HEK293T (cell line): Measurements from ENCODE around the gene SHOC1.

Experiments used
- BHLHE40 ChIP-seq: fragments of 450-650 bp; IDR thresholded peaks from 2 replicates; pipeline ENCODE4 v1.6.1; 2016; ENCODE audit warnings: mild to moderate bottlenecking, moderate library complexity, borderline replicate concordance
- CTBP1 ChIP-seq: fragments of 450-650 bp; IDR thresholded peaks from 2 replicates; pipeline ENCODE4 v1.6.1; 2016; ENCODE audit warnings: borderline replicate concordance
- ELF4 ChIP-seq: fragments of 450-650 bp; IDR thresholded peaks from 2 replicates; pipeline ENCODE4 v1.6.1; 2017; ENCODE audit warnings: antibody characterized with exemption
- FOXA1 ChIP-seq: fragments of 450-650 bp; IDR thresholded peaks from 2 replicates; pipeline ENCODE4 v1.6.1; 2016; ENCODE audit warnings: mild to moderate bottlenecking
- FOXK2 ChIP-seq: fragments of 450-650 bp; IDR thresholded peaks from 2 replicates; pipeline ENCODE4 v1.6.1; 2016; ENCODE audit warnings: mild to moderate bottlenecking
- FOXM1 ChIP-seq: fragments of 450-650 bp; IDR thresholded peaks from 2 replicates; pipeline ENCODE4 v1.6.1; 2017; ENCODE audit warnings: mild to moderate bottlenecking, borderline replicate concordance
- HDGF ChIP-seq: fragments of 450-650 bp; IDR thresholded peaks from 2 replicates; pipeline ENCODE4 v1.6.1; 2017; ENCODE audit warnings: antibody characterized with exemption, borderline replicate concordance
- L3MBTL2 ChIP-seq: fragments of 450-650 bp; conservative IDR thresholded peaks from 2 replicates; pipeline ENCODE4 v1.6.1; 2016; ENCODE audit warnings: mild to moderate bottlenecking
- SP1 ChIP-seq: fragments of 450-650 bp; IDR thresholded peaks from 2 replicates; pipeline ENCODE4 v1.6.1; 2017
- TARDBP ChIP-seq: fragments of 450-650 bp; IDR thresholded peaks from 2 replicates; pipeline ENCODE4 v1.6.1; 2016
- ZNF384 ChIP-seq: fragments of 450-650 bp; IDR thresholded peaks from 2 replicates; pipeline ENCODE4 v1.6.1; 2016

GRCh38 chr9:111794835-111795556 is at the start of gene SHOC1:
- TF ChIP-seq SP1 (no peak), L3MBTL2 (no peak), FOXM1 (no peak), FOXA1 (no peak), BHLHE40 (no peak), FOXK2 (no peak), ZNF384 (no peak), TARDBP (no peak), ELF4 (no peak), HDGF (no peak), CTBP1 (no peak)
